Choroid plexus epithelial cell (primary cell): ENCODE data around the gene CA9.

Experiments used
- DNase-seq: peaks from one replicate; pipeline ENCODE4 v3.0.0-alpha.2; 2010; ENCODE audit warnings: low read depth
- H3K4me3 ChIP-seq: 2 replicates; pipeline ENCODE4 v1.5.1; 2011; ENCODE audit warnings: low read depth, mild to moderate bottlenecking, control low read depth, low read length, moderate library complexity
- CTCF ChIP-seq: conservative IDR thresholded peaks from 2 replicates; pipeline ENCODE4 v1.5.1; 2011; ENCODE audit warnings: low read depth, mild to moderate bottlenecking, control low read depth, inconsistent platforms, low read length, moderate library complexity

The CA9 gene

GRCh38 chr9:35650341-35651158 lies 23.2 kb upstream of the CA9 start, which contains the start of gene SIT1:
TSS of gene SIT1 (minus strand) at chr9:35650931. CDS start at chr9:35650853, 78 bp downstream.
- no peak for DNase-seq
- no peak for TF ChIP-seq CTCF
- H3K4me3 ChIP-seq = no peak within 1 kb of the TSS

GRCh38 chr9:35651956-35652828 lies 21.5 kb upstream of the CA9 start:
- peak; percentile 73 for DNase-seq
- TF ChIP-seq CTCF = no peak
- no peak overlapping the region for H3K4me3 ChIP-seq

- no peak for TF ChIP-seq CTCF
- no peak for DNase-seq
- no peak overlapping the region for H3K4me3 ChIP-seq
These were observed 20.9 kb upstream of the CA9 start for GRCh38 chr9:35652829-35653209.

- no peak overlapping the region for H3K4me3 ChIP-seq
- DNase-seq = no peak
- no peak for TF ChIP-seq CTCF
These were observed 20.1 kb upstream of the CA9 start for GRCh38 chr9:35653611-35654010.

GRCh38 chr9:35656348-35656747 lies 17.4 kb upstream of the CA9 start:
- no peak overlapping the region for H3K4me3 ChIP-seq
- no peak for TF ChIP-seq CTCF
- no peak for DNase-seq

- no peak for TF ChIP-seq CTCF
- peak overlapping the region; percentile 42 for H3K4me3 ChIP-seq
- DNase-seq = peak; percentile 54
These were observed 16.7 kb upstream of the CA9 start for GRCh38 chr9:35656831-35657545.
